A549 (cell line): Measurements from ENCODE around the gene PALM3.

Experiments
- CBX8 ChIP-seq: fragments of 200-600 bp; sonication (generic); IDR thresholded peaks from 2 replicates; pipeline ENCODE4 v1.6.1; 2016
- CTCF ChIP-seq: fragments of >200 bp; sonication (Bioruptor Twin); formaldehyde crosslinking; IDR thresholded peaks from 3 replicates; pipeline ENCODE4 v1.5.1; 2016
- EHMT2 ChIP-seq: fragments of 200-600 bp; sonication (generic); IDR thresholded peaks from 2 replicates; pipeline ENCODE4 v1.6.1; 2016; ENCODE audit warnings: antibody characterized with exemption, low read depth, mild to moderate bottlenecking, moderate library complexity

- TF ChIP-seq EHMT2 (no peak), CBX8 (no peak), CTCF (no peak)
Measured at GRCh38 chr19:14054721-14055120, 7.2 kb downstream of the PALM3 start.
